ENCODE measurements around the gene ZNF160. TPM values are rescaled to one million over a fixed set of nuclear protein-coding genes. Genes with fewer than 3 reads are reported as not detected.
"Not testable (repeated sequence)": the region's sequence is repeated elsewhere in the genome, so short reads cannot be mapped to it uniquely, and the experiment has no call there.

ZNF160 gene
- total RNA-seq, 1 donor = 51.8 TPM

- Histone ChIP-seq H3K9me3 (ENCODE audit: low read depth, low read length) (no peaks in the 10 kb centered on the region), H3K4me2 (ENCODE audit: insufficient read depth, low read length) (no peak overlapping the region), H2AFZ (ENCODE audit: low read length) (no peak overlapping the region), H4K20me1 (ENCODE audit: insufficient read depth, low read length) (no peaks in the 10 kb centered on the region), H3K4me3 (ENCODE audit: insufficient read depth, low read length) (no peak overlapping the region), H3K79me2 (ENCODE audit: insufficient read depth, low read length) (peaks cover 7% of the 10 kb centered on the region), H3K27me3 (ENCODE audit: insufficient read depth, low read length) (no peaks in the 10 kb centered on the region), H3K36me3 (ENCODE audit: insufficient read depth, low read length) (no peaks in the 10 kb centered on the region), H3K4me1 (ENCODE audit: insufficient read depth, low read length) (peaks cover 5% of the 10 kb centered on the region), H3K27ac (ENCODE audit: low read depth, low read length) (no peak overlapping the region)
- TF ChIP-seq, protein P1, sequence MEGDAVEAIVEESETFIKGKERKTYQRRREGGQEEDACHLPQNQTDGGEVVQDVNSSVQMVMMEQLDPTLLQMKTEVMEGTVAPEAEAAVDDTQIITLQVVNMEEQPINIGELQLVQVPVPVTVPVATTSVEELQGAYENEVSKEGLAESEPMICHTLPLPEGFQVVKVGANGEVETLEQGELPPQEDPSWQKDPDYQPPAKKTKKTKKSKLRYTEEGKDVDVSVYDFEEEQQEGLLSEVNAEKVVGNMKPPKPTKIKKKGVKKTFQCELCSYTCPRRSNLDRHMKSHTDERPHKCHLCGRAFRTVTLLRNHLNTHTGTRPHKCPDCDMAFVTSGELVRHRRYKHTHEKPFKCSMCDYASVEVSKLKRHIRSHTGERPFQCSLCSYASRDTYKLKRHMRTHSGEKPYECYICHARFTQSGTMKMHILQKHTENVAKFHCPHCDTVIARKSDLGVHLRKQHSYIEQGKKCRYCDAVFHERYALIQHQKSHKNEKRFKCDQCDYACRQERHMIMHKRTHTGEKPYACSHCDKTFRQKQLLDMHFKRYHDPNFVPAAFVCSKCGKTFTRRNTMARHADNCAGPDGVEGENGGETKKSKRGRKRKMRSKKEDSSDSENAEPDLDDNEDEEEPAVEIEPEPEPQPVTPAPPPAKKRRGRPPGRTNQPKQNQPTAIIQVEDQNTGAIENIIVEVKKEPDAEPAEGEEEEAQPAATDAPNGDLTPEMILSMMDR (IDR thresholded peaks at IDR 0.05; ENCODE audit: extremely low read depth, low read depth, low read length) = no peak
- DNase-seq (ENCODE audit: insufficient read length, low spot score, missing footprints) = no peak
Observed at GRCh38 chr19:53041366-53041765, 61.9 kb downstream of the ZNF160 start.

- H3K9me3 ChIP-seq (ENCODE audit: low read depth, low read length) = no peaks in the 10 kb centered on the region
- peak overlapping the region; percentile 83 for H3K4me3 ChIP-seq (ENCODE audit: insufficient read depth, low read length)
- DNase-seq (ENCODE audit: insufficient read length, low spot score, missing footprints) = peak; percentile 97
- H3K4me2 ChIP-seq (ENCODE audit: insufficient read depth, low read length) = peak overlapping the region; percentile 81
- H3K36me3 ChIP-seq (ENCODE audit: insufficient read depth, low read length) = no peaks in the 10 kb centered on the region
- H3K79me2 ChIP-seq (ENCODE audit: insufficient read depth, low read length) = peaks cover 7% of the 10 kb centered on the region
- peak overlapping the region; percentile 97 for H2AFZ ChIP-seq (ENCODE audit: low read length)
- no peaks in the 10 kb centered on the region for H3K27me3 ChIP-seq (ENCODE audit: insufficient read depth, low read length)
- TF ChIP-seq, protein P1 (IDR thresholded peaks at IDR 0.05; ENCODE audit: extremely low read depth, low read depth, low read length) = no peak
- peaks cover 5% of the 10 kb centered on the region for H3K4me1 ChIP-seq (ENCODE audit: insufficient read depth, low read length)
- H4K20me1 ChIP-seq (ENCODE audit: insufficient read depth, low read length) = no peaks in the 10 kb centered on the region
- peak overlapping the region; percentile 40 for H3K27ac ChIP-seq (ENCODE audit: low read depth, low read length)
Observed at GRCh38 chr19:53037101-53038097, 65.8 kb downstream of the ZNF160 start.

DNA sequence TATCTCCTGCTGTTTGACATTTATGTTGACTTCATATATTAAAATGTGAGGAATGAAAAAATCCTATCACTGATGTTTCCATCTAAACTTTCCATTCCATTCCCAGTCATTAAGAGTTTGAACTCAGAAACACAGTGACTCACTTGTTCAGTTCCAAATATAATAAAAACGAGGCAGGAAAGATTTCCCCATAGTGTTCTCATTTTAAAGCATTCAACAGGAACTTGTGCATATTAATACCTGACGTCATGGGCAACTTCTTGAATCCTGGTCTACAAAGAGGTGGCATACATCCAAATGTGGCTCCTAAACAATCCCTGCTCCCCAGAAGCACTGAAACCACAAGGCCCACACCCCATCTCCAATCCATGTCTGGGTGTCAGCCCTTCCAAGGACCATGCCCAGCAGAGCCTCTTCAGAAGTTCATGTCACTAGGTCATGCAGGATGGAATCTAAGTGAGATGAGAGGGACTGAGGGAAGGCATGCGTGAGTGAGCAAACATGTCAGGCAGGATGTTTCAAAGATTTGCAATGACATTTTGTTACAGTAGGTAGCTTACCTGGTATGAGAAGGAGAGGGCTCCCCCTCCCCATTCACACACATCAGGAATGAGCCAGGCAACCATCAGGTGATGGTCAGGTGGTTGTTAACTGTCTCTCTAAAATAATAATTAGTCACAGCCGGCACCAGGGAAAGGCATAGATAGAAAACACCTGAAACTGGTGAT is 68.1 kb downstream of the ZNF160 start:
- H3K27ac ChIP-seq (ENCODE audit: low read depth, low read length) = no peak overlapping the region
- H3K79me2 ChIP-seq (ENCODE audit: insufficient read depth, low read length) = peaks cover 7% of the 10 kb centered on the region
- no peaks in the 10 kb centered on the region for H3K36me3 ChIP-seq (ENCODE audit: insufficient read depth, low read length)
- H3K9me3 ChIP-seq (ENCODE audit: low read depth, low read length) = no peaks in the 10 kb centered on the region
- peak; percentile 84 for DNase-seq (ENCODE audit: insufficient read length, low spot score, missing footprints)
- no peak overlapping the region for H3K4me3 ChIP-seq (ENCODE audit: insufficient read depth, low read length)
- no peaks in the 10 kb centered on the region for H3K27me3 ChIP-seq (ENCODE audit: insufficient read depth, low read length)
- TF ChIP-seq, protein P1 (IDR thresholded peaks at IDR 0.05; ENCODE audit: extremely low read depth, low read depth, low read length) = no peak
- H4K20me1 ChIP-seq (ENCODE audit: insufficient read depth, low read length) = no peaks in the 10 kb centered on the region
- H3K4me2 ChIP-seq (ENCODE audit: insufficient read depth, low read length) = no peak overlapping the region
- peaks cover 5% of the 10 kb centered on the region for H3K4me1 ChIP-seq (ENCODE audit: insufficient read depth, low read length)
- H2AFZ ChIP-seq (ENCODE audit: low read length) = no peak overlapping the region

GRCh38 chr19:53034054-53034453 is 69.2 kb downstream of the ZNF160 start:
- no peaks in the 10 kb centered on the region for H4K20me1 ChIP-seq (ENCODE audit: insufficient read depth, low read length)
- H3K79me2 ChIP-seq (ENCODE audit: insufficient read depth, low read length) = peaks cover 7% of the 10 kb centered on the region
- DNase-seq (ENCODE audit: insufficient read length, low spot score, missing footprints) = no peak
- H3K27me3 ChIP-seq (ENCODE audit: insufficient read depth, low read length) = no peaks in the 10 kb centered on the region
- H3K4me3 ChIP-seq (ENCODE audit: insufficient read depth, low read length) = no peak overlapping the region
- no peak overlapping the region for H2AFZ ChIP-seq (ENCODE audit: low read length)
- peaks cover 5% of the 10 kb centered on the region for H3K4me1 ChIP-seq (ENCODE audit: insufficient read depth, low read length)
- H3K4me2 ChIP-seq (ENCODE audit: insufficient read depth, low read length) = no peak overlapping the region
- no peak overlapping the region for H3K27ac ChIP-seq (ENCODE audit: low read depth, low read length)
- no peaks in the 10 kb centered on the region for H3K36me3 ChIP-seq (ENCODE audit: insufficient read depth, low read length)
- H3K9me3 ChIP-seq (ENCODE audit: low read depth, low read length) = no peaks in the 10 kb centered on the region
- TF ChIP-seq, protein P1 (IDR thresholded peaks at IDR 0.05; ENCODE audit: extremely low read depth, low read depth, low read length) = no peak

GRCh38 chr19:53028306-53028705 is 74.9 kb downstream of the ZNF160 start:
- DNase-seq (ENCODE audit: insufficient read length, low spot score, missing footprints); H3K27me3 ChIP-seq (ENCODE audit: insufficient read depth, low read length); H3K4me3 ChIP-seq (ENCODE audit: insufficient read depth, low read length); H3K79me2 ChIP-seq (ENCODE audit: insufficient read depth, low read length); H3K27ac ChIP-seq (ENCODE audit: low read depth, low read length); H4K20me1 ChIP-seq (ENCODE audit: insufficient read depth, low read length); H3K36me3 ChIP-seq (ENCODE audit: insufficient read depth, low read length); H2AFZ ChIP-seq (ENCODE audit: low read length); H3K9me3 ChIP-seq (ENCODE audit: low read depth, low read length); H3K4me1 ChIP-seq (ENCODE audit: insufficient read depth, low read length); H3K4me2 ChIP-seq (ENCODE audit: insufficient read depth, low read length): not testable (repeated sequence)

Measured in osteoblast (primary cell).